HepG2 (cell line): Measurements from ENCODE around the gene TCF23. TPM values are rescaled to one million over a fixed set of nuclear protein-coding genes. Genes with fewer than 3 reads are reported as not detected.

Source experiments
- AGO1 ChIP-seq: fragments of 200-400 bp; formaldehyde crosslinking; IDR thresholded peaks from 2 replicates; pipeline ENCODE4 v1.6.1; 2017; ENCODE audit warnings: mild to moderate bottlenecking, low read depth, low read length, moderate library complexity; ENCODE audit not compliant: poor library complexity, severe bottlenecking
- EP300 ChIP-seq, 3 experiments: sonication (generic) in 1 of 3; formaldehyde crosslinking in 1 of 3; IDR thresholded peaks; 2 replicates each; pipeline versions ENCODE4 v1.5.1 to v1.6.1; 2011 to 2020; ENCODE audit warnings: low read depth in 2 of 3, low read length in 2 of 3, borderline replicate concordance in 1 of 3, improper control_type of control experiment in 1 of 3, mild to moderate bottlenecking in 1 of 3, missing genetic modification reagents in 1 of 3, moderate library complexity in 1 of 3
- FUBP1 ChIP-seq: sonication (generic); formaldehyde crosslinking; IDR thresholded peaks from 2 replicates; pipeline ENCODE4 v1.5.1; 2020; ENCODE audit warnings: missing genetic modification reagents, mild to moderate bottlenecking, borderline replicate concordance
- HHEX ChIP-seq: IDR thresholded peaks from 2 replicates; pipeline ENCODE4 v1.6.1; 2016; ENCODE audit warnings: control low read depth
- KDM1A ChIP-seq: IDR thresholded peaks from 2 replicates; pipeline ENCODE4 v1.6.1; 2016; ENCODE audit warnings: missing compliant biosample characterization
- KDM3A ChIP-seq: IDR thresholded peaks from 2 replicates; pipeline ENCODE4 v1.6.1; 2018; ENCODE audit warnings: low read depth, missing compliant biosample characterization
- KDM5A ChIP-seq: fragments of 200-600 bp; sonication (generic); IDR thresholded peaks from 2 replicates; pipeline ENCODE4 v1.7.0; 2018; ENCODE audit warnings: antibody characterized with exemption, mild to moderate bottlenecking, low read length, borderline replicate concordance
- MEIS2 ChIP-seq: sonication (generic); formaldehyde crosslinking; IDR thresholded peaks from 2 replicates; pipeline ENCODE4 v1.9.0; 2021; ENCODE audit warnings: mild to moderate bottlenecking, missing genetic modification reagents
- PATZ1 ChIP-seq: sonication (generic); formaldehyde crosslinking; IDR thresholded peaks from 2 replicates; pipeline ENCODE4 v1.4.0; 2020; ENCODE audit warnings: missing genetic modification reagents
- PAX8 ChIP-seq: sonication (generic); formaldehyde crosslinking; IDR thresholded peaks from 2 replicates; pipeline ENCODE4 v1.8.0; 2022; ENCODE audit warnings: mild to moderate bottlenecking, missing genetic modification reagents, borderline replicate concordance
- SOX13 ChIP-seq, 3 experiments: fragments of 450-650 bp in 1 of 3; sonication (generic) in 1 of 3; formaldehyde crosslinking in 1 of 3; IDR thresholded peaks in 2 of 3; conservative IDR thresholded peaks in 1 of 3; 2 replicates each; pipeline versions ENCODE4 v1.5.0 to v1.6.1; 2016 to 2020; ENCODE audit warnings: antibody characterized with exemption in 1 of 3, mild to moderate bottlenecking in 1 of 3, missing compliant biosample characterization in 1 of 3, missing genetic modification reagents in 1 of 3, moderate library complexity in 1 of 3
- ZFP1 ChIP-seq: IDR thresholded peaks from 2 replicates; pipeline ENCODE4 v1.6.1; 2016
- ZFP90 ChIP-seq: sonication (generic); formaldehyde crosslinking; IDR thresholded peaks from 2 replicates; pipeline ENCODE4 v1.8.0; 2022; ENCODE audit warnings: missing genetic modification reagents, mild to moderate bottlenecking, inconsistent platforms, borderline replicate concordance
- ZMYM3 ChIP-seq: sonication (generic); formaldehyde crosslinking; IDR thresholded peaks from 2 replicates; pipeline ENCODE4 v1.5.1; 2020; ENCODE audit warnings: mild to moderate bottlenecking, missing genetic modification reagents
- ZNF136 ChIP-seq: sonication (generic); formaldehyde crosslinking; IDR thresholded peaks from 2 replicates; pipeline ENCODE4 v1.8.1; 2022; ENCODE audit warnings: low read depth, mild to moderate bottlenecking, moderate library complexity, missing genetic modification reagents
- ZNF280B ChIP-seq: sonication (generic); formaldehyde crosslinking; IDR thresholded peaks from 2 replicates; pipeline ENCODE4 v1.5.0; 2020; ENCODE audit warnings: missing genetic modification reagents, mild to moderate bottlenecking, borderline replicate concordance
- ZNF572 ChIP-seq: sonication (generic); formaldehyde crosslinking; IDR thresholded peaks from 2 replicates; pipeline ENCODE4 v1.5.1; 2020; ENCODE audit warnings: mild to moderate bottlenecking, missing genetic modification reagents
- ZNF644 ChIP-seq: IDR thresholded peaks from 2 replicates; pipeline ENCODE4 v1.6.1; 2016; ENCODE audit warnings: low read depth
- ZNF678 ChIP-seq: sonication (generic); formaldehyde crosslinking; IDR thresholded peaks from 2 replicates; pipeline ENCODE4 v1.4.0; 2020; ENCODE audit warnings: mild to moderate bottlenecking, missing genetic modification reagents
- ZNF781 ChIP-seq: sonication (generic); formaldehyde crosslinking; IDR thresholded peaks from 2 replicates; pipeline ENCODE4 v1.5.1; 2020; ENCODE audit warnings: borderline replicate concordance, mild to moderate bottlenecking, missing genetic modification reagents; ENCODE audit errors: not compliant biosample characterization
- ZSCAN25 ChIP-seq: sonication (generic); formaldehyde crosslinking; IDR thresholded peaks from 2 replicates; pipeline ENCODE4 v1.8.0; 2022; ENCODE audit warnings: mild to moderate bottlenecking, missing genetic modification reagents
- polyA plus RNA-seq, 8 experiments: library from polyadenylated mRNA; depleted of rRNA in 3 of 8; stranded (reverse) in 7 of 8; unstranded in 1 of 8; fragments of >200 nt; fragmentation: Illumina TruSeq in 4 of 8; extraction: Trizol in 4 of 8; gene quantifications; 2 replicates each; pipeline versions ENCODE4 v1.2.1 to v1.2.3, GENCODE V29; 2011 to 2016; ENCODE audit warnings: low read depth in 4 of 8, missing spikeins in 1 of 8, mixed read lengths in 1 of 8; ENCODE audit not compliant: insufficient read depth in 1 of 8
- total RNA-seq, 5 experiments: library from RNA; depleted of rRNA; stranded (reverse); fragments of >200 nt; fragmentation: Illumina TruSeq; extraction: Trizol; gene quantifications; 2 replicates each; pipeline ENCODE4 v1.2.3, GENCODE V29; 2016; ENCODE audit warnings: low read depth in 1 of 5
- TF ChIP-seq, protein P1 (sequence below): sonication (generic); formaldehyde crosslinking; IDR thresholded peaks from 2 replicates; pipeline ENCODE4 v1.5.1; 2020; ENCODE audit warnings: missing genetic modification reagents, mild to moderate bottlenecking, borderline replicate concordance

TCF23 gene
- total and polyA plus RNA-seq, 2 of the 13 experiments (the other 11 are each of a cell fraction or from before 2014, with no cell fraction given) = 0.02 to 1.4 TPM

DNA sequence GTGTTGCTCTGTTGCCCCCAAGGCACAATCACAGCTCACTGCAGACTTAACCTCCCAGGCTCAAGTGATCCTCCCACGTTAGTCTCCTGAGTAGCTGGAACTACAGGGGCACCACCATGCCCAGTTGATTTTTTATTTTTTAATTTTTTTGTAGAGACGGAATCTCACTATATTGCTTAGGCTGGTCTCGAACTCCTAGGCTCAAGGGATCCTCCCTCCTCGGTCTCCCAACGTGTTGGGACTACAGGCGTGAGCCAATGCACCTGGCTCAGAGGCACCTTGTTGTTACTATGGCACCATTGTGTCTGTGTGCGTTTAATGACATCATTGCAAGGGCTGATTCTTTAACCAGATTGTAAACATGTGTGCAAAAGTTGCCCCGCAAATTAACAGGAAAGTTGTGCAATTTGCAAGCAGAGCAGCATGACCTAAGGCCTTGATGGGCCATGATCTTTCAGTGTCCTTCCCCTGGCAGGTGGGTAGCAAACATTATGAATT is 22.6 kb downstream of the TCF23 start (continued):
- TF ChIP-seq SOX13 (IDR thresholded peaks at IDR 0.05) (peak; percentile 86), SOX13 (CRISPR knock-in tag; conservative IDR thresholded peaks at IDR 0.05 in 1 of 2, IDR thresholded peaks at IDR 0.05 in 1 of 2) (peak in 1 of 2 experiments; percentile 97; a peak in 2 of 4 replicates), ZNF678 (CRISPR knock-in tag) (no peak), KDM1A (peak; percentile 95), ZNF280B (no peak), PATZ1 (CRISPR knock-in tag) (peak; percentile 84), ZMYM3 (peak; percentile 88), PAX8 (CRISPR knock-in tag) (no peak), AGO1 (no peak), ZNF781 (CRISPR knock-in tag) (no peak), ZNF136 (0 out of 2 replicates have a peak, but pooled peaks have one; percentile 41), KDM5A (no peak), ZNF572 (CRISPR knock-in tag) (no peak), ZSCAN25 (CRISPR knock-in tag) (peak; percentile 56; the same call in 1 of the 2 replicates), HHEX (CRISPR knock-in tag) (no peak), ZFP1 (CRISPR knock-in tag) (peak; percentile 74; the same call in 1 of the 2 replicates), MEIS2 (CRISPR knock-in tag) (peak; percentile 94), EP300 (IDR thresholded peaks at IDR 0.05; ENCODE audit: low read depth in 2 of 2, low read length in 2 of 2) (peak; percentile 77 to 92), EP300 (CRISPR knock-in tag; IDR thresholded peaks at IDR 0.05; ENCODE audit: borderline replicate concordance) (peak; percentile 91), KDM3A (CRISPR knock-in tag) (peak; percentile 68; the same call in 1 of the 2 replicates), FUBP1 (CRISPR knock-in tag) (peak; percentile 81; the same call in 1 of the 2 replicates), ZFP90 (no peak), ZNF644 (CRISPR knock-in tag) (peak; percentile 97)
- TF ChIP-seq, protein P1, sequence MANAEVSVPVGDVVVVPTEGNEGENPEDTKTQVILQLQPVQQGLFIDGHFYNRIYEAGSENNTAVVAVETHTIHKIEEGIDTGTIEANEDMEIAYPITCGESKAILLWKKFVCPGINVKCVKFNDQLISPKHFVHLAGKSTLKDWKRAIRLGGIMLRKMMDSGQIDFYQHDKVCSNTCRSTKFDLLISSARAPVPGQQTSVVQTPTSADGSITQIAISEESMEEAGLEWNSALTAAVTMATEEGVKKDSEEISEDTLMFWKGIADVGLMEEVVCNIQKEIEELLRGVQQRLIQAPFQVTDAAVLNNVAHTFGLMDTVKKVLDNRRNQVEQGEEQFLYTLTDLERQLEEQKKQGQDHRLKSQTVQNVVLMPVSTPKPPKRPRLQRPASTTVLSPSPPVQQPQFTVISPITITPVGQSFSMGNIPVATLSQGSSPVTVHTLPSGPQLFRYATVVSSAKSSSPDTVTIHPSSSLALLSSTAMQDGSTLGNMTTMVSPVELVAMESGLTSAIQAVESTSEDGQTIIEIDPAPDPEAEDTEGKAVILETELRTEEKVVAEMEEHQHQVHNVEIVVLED (CRISPR knock-in tag) = peak; percentile 35; the same call in 1 of the 2 replicates
